GM21360 (cell line): ENCODE data around the gene ANP32E.

ENCODE experiments used
- ATAC-seq: cut with Tn5 transposase; IDR thresholded peaks from one replicate; pipeline ENCODE4 v1.9.1; 2021; ENCODE audit warnings: mild to moderate bottlenecking, moderate library complexity; ENCODE audit not compliant: unreplicated experiment

Gene ANP32E

GRCh38 chr1:150235852-150236613 is at the start of gene ANP32E:
Gene ANP32E (minus strand): TSS chr1:150236112. CDS start chr1:150235786, 326 bp downstream.
- peak; percentile 75 for ATAC-seq

DNA sequence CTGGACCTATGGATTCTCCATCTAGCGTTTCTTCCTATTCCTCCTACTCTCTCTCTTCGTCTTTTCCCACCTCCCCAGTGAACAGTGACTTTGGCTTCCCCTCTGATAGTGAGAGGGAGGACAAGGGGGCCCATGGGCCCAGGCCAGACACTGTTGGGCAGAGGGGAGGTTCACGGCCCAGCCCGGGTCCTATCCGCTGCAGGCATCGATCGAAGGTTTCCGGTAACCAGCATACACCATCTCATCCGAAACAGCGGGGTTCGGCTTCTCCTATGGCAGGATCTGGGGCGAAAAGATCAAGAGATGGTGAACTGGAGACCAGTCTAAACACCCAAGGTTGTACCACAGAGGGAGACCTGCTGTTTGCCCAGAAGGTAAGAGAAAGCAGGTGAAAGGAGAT is 47.3 kb upstream of the ANP32E start:
- no peak for ATAC-seq

DNA sequence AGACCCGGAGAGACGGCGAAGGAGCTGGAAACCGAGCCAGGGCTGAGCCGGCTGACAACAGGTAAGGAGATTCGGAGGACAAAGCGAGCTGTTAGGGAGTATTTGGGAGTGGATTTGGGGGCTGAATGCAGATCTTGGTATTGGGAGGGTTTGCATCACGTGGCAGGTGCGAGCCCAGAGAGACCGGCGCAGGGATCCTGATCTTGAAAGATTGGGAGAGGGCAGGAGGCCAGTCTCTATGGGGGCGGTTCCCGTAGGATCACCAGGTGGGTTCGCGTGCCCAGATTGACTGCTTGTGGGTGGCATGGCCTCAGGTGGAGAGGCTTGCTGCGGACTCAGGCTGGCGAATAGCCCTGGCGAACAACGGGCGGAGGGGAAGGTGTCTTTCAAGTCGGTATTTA is 46.6 kb upstream of the ANP32E start:
- ATAC-seq: no peak

DNA sequence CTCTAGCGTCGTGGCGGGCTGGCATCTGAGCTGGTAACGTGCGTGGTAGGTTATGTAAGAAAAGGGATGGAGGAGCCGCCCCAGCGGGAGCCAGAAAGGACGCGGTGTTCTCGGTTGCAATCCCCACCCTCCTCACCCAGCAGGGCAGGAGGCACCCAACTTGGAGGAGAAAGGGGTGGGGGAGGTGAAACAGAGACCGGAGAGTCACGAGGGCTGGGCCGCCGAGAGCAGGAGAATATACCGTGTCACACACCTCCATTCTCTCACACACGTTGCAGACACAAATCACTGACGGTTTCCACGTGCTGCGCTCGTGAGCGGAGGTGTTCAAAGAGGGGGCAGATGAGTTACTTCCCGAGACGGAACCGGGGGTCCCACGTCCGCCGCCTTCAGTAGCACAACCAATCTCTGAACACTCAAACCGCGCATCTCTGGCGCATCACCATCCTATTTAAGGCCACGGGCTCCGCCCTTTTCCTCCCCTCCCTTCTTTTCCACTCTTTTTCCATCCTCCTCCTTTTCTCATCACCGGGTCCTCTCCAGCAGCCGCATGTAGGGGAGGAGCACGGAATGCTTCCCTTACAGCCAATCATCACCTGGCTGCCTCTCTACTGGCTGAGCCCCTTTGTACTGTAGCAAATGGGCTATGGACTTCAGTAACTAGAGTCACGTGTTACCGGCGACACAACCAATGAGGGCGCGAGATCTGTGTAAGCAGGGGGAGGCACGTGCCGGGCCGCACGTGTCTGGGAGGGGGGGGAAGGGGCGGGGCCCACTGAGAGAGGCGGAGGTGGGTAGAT is 46.0 kb upstream of the ANP32E start, which contains the start of gene CIART:
TSS of gene CIART (plus strand) at position 797 of the 800 bp plus-strand sequence. CDS start 714 bp downstream, outside the sequence.
- ATAC-seq: no peak

GRCh38 chr1:150281221-150281757 is 45.4 kb upstream of the ANP32E start:
- no peak for ATAC-seq

- no peak for ATAC-seq
Measured at GRCh38 chr1:150280138-150280707, 44.3 kb upstream of the ANP32E start.

- no peak for ATAC-seq
Measured at GRCh38 chr1:150273311-150273710, 37.4 kb upstream of the ANP32E start.

DNA sequence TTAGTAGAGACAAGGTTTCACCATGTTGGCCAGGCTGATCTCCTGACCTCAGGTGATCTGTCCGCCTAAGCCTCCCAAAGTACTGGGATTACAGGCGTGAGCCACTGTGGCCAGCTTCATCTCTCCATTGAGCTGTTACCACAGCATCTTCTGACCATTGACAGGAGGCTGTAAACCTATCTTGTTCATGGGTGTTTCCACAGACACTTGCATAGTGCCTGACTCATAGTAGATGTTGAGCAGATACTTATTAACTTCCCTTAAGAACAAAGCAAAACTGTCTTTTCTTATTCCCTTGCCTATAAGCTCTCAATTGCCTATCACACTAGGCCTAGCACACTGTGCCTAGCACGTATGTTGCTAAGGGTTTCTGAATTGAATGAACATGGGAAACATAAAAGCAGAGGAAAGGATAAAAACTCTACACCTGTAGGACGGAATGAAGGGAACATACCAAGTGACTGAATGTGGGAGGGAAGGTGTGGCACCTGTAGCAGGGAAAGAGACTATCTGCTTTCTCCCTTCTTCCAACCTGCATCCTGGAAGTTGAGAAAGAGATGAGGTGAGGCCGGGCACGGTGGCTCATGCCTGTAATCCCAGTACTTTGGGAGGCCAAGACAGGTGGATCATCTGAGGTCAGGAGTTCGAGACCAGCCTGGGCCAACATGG is 35.5 kb upstream of the ANP32E start:
- ATAC-seq: no peak

DNA sequence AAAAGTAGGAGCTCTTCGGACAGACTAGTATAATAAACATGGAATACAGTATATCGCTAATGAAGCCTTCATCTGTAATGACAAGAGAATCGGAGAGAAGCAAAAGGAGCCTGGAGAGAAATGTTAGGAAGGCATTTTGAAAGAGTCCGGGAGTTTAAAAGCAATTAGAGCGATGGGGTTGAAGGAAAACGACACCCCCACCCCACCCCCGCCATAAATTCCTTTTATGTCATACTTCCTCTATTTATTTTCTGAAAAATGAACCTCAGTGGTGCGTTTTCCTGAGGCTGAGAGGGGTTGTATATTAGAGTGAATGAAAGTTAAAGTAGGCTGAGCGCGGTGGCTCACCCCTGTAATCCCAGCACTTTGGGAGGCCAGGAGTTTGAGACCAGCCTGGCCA is 33.5 kb upstream of the ANP32E start:
- no peak for ATAC-seq

GRCh38 chr1:150268705-150269403 is 32.9 kb upstream of the ANP32E start, which contains the start of gene APH1A:
Gene APH1A (minus strand): TSS chr1:150269016. CDS start chr1:150268810, 206 bp downstream.
- ATAC-seq: peak; percentile 74

GRCh38 chr1:150268340-150268704 is 32.4 kb upstream of the ANP32E start:
- ATAC-seq: peak; percentile 12

DNA sequence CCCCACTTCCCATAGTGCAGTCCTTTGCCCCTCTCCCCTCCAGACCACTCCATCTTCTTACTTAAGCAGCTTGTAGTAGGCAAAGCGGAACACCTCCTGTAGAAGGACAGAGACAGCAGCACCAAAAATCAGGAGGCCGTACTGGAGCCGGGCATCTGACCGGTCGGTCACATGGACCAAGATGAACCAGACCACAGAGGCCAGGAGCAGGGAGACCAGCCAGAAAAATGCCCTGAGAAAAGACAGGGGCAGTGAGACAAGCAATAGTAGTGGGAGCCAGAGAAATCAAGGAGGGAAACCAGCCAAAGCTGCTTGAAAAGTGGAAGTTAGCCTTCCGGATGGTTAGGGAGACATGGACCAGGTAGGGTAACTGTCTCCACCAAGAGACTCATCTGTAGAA is 32.0 kb upstream of the ANP32E start:
- no peak for ATAC-seq

DNA sequence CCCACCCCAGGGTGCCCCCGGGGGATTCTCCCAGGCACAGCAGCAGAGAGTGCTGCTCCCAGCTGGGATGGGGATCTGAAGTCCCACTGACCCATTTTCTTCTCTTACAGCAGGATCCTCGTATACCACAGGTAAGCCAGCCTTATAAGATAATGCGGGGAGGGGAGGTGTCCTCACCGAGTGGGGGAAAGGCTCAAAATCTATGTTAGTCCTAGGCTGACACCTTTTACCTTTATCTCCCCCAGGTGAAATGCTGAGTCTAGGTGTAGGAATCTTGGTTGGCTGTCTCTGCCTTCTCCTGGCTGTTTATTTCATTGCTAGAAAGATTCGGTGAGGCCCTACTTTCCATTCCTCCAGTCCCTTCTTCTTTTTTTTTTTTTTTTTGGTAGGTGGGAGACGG is 27.6 kb upstream of the ANP32E start:
- ATAC-seq: no peak

- no peak for ATAC-seq
Measured at GRCh38 chr1:150262388-150263320, 26.7 kb upstream of the ANP32E start.

- ATAC-seq: no peak
Measured at GRCh38 chr1:150261367-150261766, 25.5 kb upstream of the ANP32E start.

- no peak for ATAC-seq
Measured at GRCh38 chr1:150259758-150260669, 24.1 kb upstream of the ANP32E start.

DNA sequence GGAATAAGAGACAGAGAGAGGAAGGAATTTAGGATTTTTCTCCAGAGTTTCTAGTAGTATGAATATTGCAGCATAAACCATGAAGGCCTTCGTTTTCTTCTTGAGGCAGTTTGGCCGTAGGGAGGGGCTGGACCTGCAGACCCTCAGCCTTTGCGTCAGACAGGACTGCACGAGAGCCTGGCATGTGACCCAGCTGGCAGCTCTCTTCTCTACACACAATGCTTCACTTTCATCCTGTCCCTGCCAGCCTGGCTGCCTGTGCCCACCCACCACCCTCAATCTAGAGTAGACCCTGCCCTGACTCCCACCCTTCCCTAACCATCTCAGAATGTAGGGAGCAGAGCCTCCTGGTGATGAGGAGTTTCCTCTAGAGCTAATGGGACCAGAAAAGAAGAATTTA is 23.3 kb upstream of the ANP32E start:
- ATAC-seq: no peak
